Measurements from ENCODE around the gene CKAP2.
"Not testable (repeated sequence)": the region's sequence is repeated elsewhere in the genome, so short reads cannot be mapped to it uniquely, and the experiment has no call there.

GRCh38 chr13:52497979-52498378, 42.7 kb downstream of the CKAP2 start:
- TF ChIP-seq CTCF (tag by site-specific recombination; IDR thresholded peaks at IDR 0.05); ZNF202 (tag by site-specific recombination; IDR thresholded peaks at IDR 0.05; ENCODE audit: borderline replicate concordance); KLF16 (tag by site-specific recombination; IDR thresholded peaks at IDR 0.05); ZFP37 (tag by site-specific recombination; IDR thresholded peaks at IDR 0.05); ZNF707 (tag by site-specific recombination; IDR thresholded peaks at IDR 0.05); GLIS1 (tag by site-specific recombination; IDR thresholded peaks at IDR 0.05); ZNF623 (tag by site-specific recombination; IDR thresholded peaks at IDR 0.05); ZNF580 (tag by site-specific recombination; IDR thresholded peaks at IDR 0.05); YY1 (tag by site-specific recombination; IDR thresholded peaks at IDR 0.05); ZSCAN4 (tag by site-specific recombination; IDR thresholded peaks at IDR 0.05); SALL2 (tag by site-specific recombination; IDR thresholded peaks at IDR 0.05; ENCODE audit: borderline replicate concordance): not testable (repeated sequence)

Data from HEK293 (cell line).